PFSK-1 (cell line): ENCODE measurements around the gene SLCO6A1.

Experiments
- FOXP2 ChIP-seq: optimal IDR thresholded peaks from 2 replicates; pipeline ENCODE3; 2011; ENCODE audit warnings: borderline replicate concordance, control low read depth, inconsistent platforms; ENCODE audit not compliant: insufficient read depth; ENCODE audit errors: extremely low read length, extremely low read depth
- POLR2AphosphoS5 ChIP-seq: IDR thresholded peaks from 2 replicates; pipeline ENCODE4 v1.6.1; 2012; ENCODE audit warnings: low read depth, mild to moderate bottlenecking, control low read depth, low read length, moderate library complexity
- SIN3A ChIP-seq: IDR thresholded peaks from 2 replicates; pipeline ENCODE4 v1.6.1; 2012; ENCODE audit warnings: mild to moderate bottlenecking, low read length, moderate library complexity, borderline replicate concordance; ENCODE audit not compliant: insufficient read depth
- TAF1 ChIP-seq: IDR thresholded peaks from 2 replicates; pipeline ENCODE4 v1.6.1; 2012; ENCODE audit warnings: low read length, control low read depth, borderline replicate concordance; ENCODE audit not compliant: insufficient read depth
- TF ChIP-seq, protein P1 (sequence below), 2 experiments: IDR thresholded peaks; 2 replicates each; pipeline versions ENCODE4 v1.6.1 to v1.8.0; 2011 to 2012; ENCODE audit warnings: low read depth in 2 of 2, low read length in 2 of 2, control low read depth in 1 of 2, inconsistent platforms in 1 of 2, mild to moderate bottlenecking in 1 of 2, moderate library complexity in 1 of 2; ENCODE audit not compliant: insufficient read depth in 1 of 2

Gene SLCO6A1

DNA sequence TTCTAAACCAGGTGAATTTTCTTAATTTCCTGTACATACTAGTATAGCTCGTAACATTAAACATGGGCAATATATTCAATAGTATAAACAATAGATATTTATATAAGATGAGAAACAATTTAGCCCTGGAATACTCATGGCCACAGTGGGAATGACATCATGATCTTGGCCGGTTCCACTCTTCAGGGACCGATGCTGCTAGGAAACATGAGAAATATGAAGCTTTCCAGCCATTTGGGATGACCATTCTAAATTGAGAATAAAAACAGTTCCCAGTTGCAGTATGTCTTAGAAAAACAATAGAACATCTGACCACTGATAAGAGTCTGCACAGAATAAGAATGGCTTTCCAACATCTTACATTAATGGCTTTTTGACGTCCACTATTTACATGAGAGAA, 33.3 kb upstream of the SLCO6A1 start:
- TF ChIP-seq, protein P1, sequence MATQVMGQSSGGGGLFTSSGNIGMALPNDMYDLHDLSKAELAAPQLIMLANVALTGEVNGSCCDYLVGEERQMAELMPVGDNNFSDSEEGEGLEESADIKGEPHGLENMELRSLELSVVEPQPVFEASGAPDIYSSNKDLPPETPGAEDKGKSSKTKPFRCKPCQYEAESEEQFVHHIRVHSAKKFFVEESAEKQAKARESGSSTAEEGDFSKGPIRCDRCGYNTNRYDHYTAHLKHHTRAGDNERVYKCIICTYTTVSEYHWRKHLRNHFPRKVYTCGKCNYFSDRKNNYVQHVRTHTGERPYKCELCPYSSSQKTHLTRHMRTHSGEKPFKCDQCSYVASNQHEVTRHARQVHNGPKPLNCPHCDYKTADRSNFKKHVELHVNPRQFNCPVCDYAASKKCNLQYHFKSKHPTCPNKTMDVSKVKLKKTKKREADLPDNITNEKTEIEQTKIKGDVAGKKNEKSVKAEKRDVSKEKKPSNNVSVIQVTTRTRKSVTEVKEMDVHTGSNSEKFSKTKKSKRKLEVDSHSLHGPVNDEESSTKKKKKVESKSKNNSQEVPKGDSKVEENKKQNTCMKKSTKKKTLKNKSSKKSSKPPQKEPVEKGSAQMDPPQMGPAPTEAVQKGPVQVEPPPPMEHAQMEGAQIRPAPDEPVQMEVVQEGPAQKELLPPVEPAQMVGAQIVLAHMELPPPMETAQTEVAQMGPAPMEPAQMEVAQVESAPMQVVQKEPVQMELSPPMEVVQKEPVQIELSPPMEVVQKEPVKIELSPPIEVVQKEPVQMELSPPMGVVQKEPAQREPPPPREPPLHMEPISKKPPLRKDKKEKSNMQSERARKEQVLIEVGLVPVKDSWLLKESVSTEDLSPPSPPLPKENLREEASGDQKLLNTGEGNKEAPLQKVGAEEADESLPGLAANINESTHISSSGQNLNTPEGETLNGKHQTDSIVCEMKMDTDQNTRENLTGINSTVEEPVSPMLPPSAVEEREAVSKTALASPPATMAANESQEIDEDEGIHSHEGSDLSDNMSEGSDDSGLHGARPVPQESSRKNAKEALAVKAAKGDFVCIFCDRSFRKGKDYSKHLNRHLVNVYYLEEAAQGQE (IDR thresholded peaks at IDR 0.05; ENCODE audit: insufficient read depth in 1 of 2, low read depth in 2 of 2, low read length in 2 of 2), result no peak
- TF ChIP-seq TAF1, result no peak

DNA sequence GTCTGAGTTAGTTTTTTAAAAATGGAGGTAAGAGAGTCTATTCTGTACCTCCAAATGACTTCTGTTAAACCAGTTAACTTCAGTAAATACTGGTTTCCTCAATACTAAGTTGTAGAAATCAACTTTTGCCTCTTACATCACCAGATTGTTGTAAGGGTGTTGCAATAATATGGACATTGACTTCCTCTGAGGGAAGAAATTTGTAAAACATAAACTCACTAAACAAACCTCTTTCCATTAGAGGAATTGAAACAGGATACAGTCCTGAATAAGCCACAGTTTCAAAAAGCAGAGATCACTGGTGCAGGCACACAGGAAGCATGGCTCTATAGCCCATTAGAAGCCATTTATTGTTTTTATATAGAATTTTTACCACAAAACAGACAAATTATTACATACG, 32.7 kb upstream of the SLCO6A1 start:
- TF ChIP-seq SIN3A (no peak), TAF1 (no peak), POLR2AphosphoS5 (no peak), FOXP2 (no peak)
- TF ChIP-seq, protein P1 (IDR thresholded peaks at IDR 0.05; ENCODE audit: insufficient read depth in 1 of 2, low read depth in 2 of 2, low read length in 2 of 2), result no peak

DNA sequence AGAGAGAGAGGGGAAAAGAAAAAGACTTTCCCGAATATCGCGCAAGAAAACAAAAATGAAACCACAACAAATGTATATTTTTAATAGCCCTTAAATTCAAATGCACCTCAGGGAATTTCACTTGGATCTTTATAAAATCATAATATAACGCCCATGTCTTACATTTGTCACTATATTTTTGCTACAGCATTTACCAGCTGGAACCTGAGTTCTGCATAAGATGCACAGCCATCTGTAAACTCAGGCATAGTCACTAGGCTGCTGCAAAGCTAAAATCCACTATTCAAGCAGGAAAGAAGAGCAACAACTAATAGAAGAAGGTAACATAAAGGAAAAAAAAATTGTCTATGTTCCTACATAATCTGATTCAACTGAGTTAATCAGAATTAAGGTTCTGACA, 30.6 kb upstream of the SLCO6A1 start:
- TF ChIP-seq, protein P1 (IDR thresholded peaks at IDR 0.05; ENCODE audit: insufficient read depth in 1 of 2, low read depth in 2 of 2, low read length in 2 of 2), result no peak
- TF ChIP-seq FOXP2, result no peak
- no peak for TF ChIP-seq TAF1
- no peak for TF ChIP-seq POLR2AphosphoS5
- no peak for TF ChIP-seq SIN3A

DNA sequence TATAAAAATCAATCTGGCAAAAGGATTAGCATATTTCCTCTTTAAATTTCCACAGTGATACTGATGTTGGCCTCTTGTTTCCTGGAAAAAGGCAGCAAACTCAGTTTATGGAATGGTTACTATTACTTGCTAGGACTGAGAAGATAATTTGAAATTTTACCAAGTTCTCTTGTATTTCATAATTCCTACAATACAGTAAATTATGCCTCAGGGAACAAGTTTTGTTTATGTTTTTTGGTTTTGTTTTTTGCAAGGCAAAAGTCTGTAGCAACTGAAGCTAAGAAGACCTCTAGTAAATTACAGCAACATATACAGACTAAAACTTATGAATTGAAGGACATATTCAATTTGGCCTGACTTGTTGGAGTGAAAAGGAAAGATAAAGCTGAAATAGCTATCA, 30.2 kb upstream of the SLCO6A1 start:
- TF ChIP-seq TAF1, result no peak
- TF ChIP-seq SIN3A, result no peak
- TF ChIP-seq, protein P1 (IDR thresholded peaks at IDR 0.05; ENCODE audit: insufficient read depth in 1 of 2, low read depth in 2 of 2, low read length in 2 of 2), result no peak
- no peak for TF ChIP-seq FOXP2

DNA sequence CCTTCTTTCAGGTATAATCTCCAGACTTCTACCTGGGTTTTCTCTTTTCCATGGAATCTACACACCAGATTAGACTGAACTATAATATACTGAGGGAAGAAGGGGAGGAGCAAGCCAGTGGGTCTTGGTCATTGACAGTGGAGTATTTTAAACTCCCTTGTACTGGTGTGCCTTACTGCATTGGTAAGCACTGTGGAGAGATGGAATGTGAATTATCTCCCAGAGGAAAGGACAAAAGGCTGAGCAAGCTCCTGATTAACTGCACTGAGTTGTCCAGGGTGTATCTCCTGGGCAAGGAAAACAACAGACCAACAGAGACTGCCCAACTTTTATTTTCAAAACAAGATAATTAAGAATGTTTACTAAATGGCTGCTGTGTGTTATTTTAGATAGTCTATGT, 29.8 kb upstream of the SLCO6A1 start:
- no peak for TF ChIP-seq POLR2AphosphoS5
- no peak for TF ChIP-seq FOXP2
- TF ChIP-seq SIN3A, result no peak
- TF ChIP-seq, protein P1 (IDR thresholded peaks at IDR 0.05; ENCODE audit: insufficient read depth in 1 of 2, low read depth in 2 of 2, low read length in 2 of 2), result no peak
